HG03558 (cell line): Measurements from ENCODE around the gene DNAH17.

Experiments
- ATAC-seq: cut with Tn5 transposase; IDR thresholded peaks from one replicate; pipeline ENCODE4 v1.9.1; 2021; ENCODE audit warnings: moderate number of reproducible peaks; ENCODE audit not compliant: unreplicated experiment; ENCODE audit errors: extremely low read depth

Gene DNAH17

DNA sequence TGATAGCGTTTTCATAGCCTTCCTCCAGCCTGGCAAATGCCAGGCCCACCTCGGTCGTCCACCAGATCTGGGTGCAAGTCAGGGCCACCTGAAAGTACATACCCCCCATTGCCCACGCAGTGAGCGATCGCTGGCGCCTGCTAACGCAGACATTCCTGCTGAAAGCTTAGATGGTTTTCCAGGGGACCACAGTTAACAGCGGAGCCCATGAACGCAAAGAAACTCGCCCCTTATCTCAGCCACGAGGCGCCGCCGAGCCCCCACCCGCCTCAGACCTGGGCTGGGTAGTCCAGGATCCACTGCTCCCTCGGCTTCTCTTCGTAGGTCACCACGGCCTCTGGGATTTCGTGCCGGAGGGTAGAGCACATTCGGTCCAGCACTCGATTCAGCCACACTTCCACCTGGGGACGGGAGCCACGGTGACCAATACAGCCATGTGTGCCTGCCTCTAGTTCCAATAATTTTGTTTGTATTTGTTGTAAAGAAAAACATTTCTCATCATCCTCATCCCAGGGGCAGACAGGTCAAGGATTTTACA is 74.5 kb downstream of the DNAH17 start:
- no peak for ATAC-seq

DNA sequence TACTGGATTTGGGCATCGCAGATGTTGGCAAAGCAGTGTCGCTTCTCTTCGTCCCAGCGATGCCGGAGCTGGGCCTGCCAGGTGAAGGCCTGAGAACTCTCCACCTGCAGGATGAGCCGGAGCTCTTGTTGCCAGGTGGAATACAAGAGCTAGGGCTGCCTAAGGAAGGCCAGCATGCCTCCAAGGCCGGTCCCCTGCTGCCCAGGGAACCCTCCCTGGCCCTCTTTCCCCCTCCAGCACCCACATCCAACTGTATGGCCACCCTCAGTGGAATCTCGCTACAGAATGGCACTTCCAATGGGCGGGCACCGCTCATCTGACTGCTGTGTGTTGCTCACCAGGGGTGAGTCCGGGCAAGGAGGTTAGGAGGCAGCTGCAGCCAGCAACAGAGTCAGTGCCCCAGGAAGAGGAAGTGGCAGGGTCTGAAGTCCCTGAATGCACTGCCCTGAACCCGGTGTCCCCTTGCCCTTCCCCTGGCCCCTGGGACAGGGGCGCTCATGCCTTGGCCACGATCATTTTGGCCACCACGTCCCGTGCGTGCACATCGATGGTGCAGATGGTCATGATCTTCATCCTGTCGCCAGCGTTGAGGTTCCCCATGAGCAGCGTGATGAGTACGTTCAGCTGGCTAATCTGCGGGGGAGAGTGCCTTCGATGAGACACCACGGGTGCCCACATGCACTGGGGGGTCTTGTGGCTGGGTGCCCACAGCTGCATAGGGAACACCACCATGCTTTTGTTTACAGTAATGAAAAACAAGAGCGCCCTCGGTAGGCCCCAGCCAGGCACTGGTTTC is 75.8 kb downstream of the DNAH17 start:
- no peak for ATAC-seq

DNA sequence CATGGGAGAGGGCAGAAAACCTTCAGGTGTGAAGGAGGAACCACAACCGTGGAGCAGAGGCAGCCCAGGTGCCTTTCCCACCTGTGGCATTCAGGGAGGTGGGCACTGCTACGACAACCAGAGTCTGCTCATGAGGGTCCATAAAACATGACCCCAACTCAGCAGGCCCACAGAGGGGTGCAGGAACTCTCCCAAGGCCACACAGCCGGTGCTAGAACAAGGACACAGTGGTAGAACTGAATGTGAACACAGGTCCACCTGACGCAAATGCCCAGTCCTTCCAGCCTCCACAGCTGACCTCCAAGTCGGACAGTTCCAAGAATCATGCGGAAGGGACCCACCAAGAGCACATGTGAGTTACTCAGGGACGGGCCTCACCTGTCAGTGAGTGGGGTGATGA is 76.4 kb downstream of the DNAH17 start:
- ATAC-seq: no peak

GRCh38 chr17:78499715-78500540 is 77.3 kb downstream of the DNAH17 start:
- no peak for ATAC-seq

- no peak for ATAC-seq
Observed at GRCh38 chr17:78498848-78499247, 78.3 kb downstream of the DNAH17 start.

DNA sequence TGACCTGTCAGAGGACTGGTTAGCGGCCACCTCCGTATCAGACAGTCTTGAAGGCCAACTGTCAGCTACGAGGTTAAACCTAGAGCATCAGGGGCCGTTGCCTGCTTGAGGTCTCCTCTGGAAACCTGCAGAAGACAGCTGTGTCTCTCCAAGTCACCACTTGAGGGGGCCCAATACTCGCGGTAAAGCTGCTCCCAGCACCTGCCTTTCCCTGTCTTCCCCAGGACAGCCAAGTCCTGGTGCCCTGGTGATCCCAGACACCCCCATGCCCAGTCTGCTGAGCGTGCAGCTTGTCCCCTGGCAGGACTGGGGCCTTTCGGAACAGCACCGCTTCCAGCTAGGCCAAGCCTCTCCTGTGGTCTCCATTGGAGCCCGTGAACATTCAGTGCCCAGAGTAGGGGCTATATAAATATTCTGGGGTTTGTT is 80.1 kb downstream of the DNAH17 start:
- ATAC-seq: no peak

- ATAC-seq: no peak
Observed at GRCh38 chr17:78496311-78496710, 80.9 kb downstream of the DNAH17 start.

- no peak for ATAC-seq
Observed at GRCh38 chr17:78495634-78496033, 81.6 kb downstream of the DNAH17 start.

GRCh38 chr17:78494696-78495330 is 82.4 kb downstream of the DNAH17 start:
- ATAC-seq: no peak

- ATAC-seq: no peak
Observed at GRCh38 chr17:78493853-78494695, 83.1 kb downstream of the DNAH17 start.

DNA sequence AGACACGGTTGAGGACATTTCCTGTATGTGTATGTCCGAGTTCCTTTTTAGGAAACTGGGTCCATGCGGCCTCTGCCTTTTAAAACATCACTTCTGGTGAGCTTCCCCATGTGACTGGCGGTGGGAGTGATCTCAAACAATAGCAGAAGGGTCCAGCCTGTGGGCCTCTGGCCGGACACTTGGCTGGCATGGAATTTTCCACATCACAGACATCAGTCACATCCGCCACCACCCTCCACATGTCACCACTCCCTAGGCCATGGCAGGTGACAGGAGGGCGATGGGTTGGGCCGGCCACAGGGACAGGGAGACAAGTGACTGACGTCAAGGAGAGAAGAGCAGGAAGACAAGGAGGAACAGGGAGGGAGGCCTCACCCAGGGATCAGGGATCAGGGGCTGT is 83.7 kb downstream of the DNAH17 start:
- no peak for ATAC-seq

GRCh38 chr17:78492116-78492799 is 84.9 kb downstream of the DNAH17 start:
- no peak for ATAC-seq

DNA sequence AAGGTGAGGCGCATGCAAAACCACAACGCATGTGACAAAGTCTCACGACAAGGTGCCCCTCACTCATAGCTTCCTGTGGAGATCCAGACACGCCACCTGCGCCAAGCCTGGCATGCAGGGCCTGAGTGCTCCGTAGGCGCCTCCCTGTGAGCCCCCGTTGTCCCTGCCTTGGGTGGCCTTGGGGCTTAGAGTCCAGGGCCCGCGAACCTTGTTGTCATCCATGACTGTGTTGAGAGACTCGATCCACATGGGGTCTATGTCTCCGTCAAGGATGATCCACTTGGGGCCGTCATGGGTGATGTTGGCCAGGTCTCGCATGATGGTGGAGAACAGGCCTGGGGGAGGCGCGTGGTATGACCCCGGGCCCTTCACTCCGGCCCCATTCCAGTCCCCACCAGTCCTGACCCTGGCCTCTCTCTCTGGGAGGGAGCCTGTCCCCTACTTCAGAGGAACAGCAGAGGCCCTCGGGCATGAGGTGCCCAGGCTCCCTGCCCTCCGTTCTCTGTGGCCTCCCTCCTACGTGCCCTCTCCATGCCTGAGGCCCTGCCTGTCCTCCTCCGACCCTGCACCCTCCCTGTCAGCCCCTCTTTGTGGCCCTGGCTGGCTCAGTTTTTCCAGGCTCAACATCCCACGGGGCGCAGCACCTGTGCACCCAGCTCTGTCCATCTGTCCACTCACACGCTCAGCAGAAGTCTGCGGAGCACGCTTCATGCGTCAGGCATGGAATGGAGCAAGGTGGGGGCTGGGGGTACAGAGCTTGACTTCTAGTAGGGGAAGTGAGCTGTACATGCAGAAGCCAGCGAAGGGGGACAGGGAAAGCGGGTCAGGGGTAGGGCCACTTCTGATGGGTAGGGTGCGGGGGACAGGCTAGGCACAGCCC is 85.7 kb downstream of the DNAH17 start:
- no peak for ATAC-seq

GRCh38 chr17:78490673-78491072 is 86.5 kb downstream of the DNAH17 start:
- ATAC-seq: no peak

- ATAC-seq: no peak
Observed at GRCh38 chr17:78490156-78490555, 87.0 kb downstream of the DNAH17 start.

- no peak for ATAC-seq
Observed at GRCh38 chr17:78488867-78489634, 88.1 kb downstream of the DNAH17 start.

DNA sequence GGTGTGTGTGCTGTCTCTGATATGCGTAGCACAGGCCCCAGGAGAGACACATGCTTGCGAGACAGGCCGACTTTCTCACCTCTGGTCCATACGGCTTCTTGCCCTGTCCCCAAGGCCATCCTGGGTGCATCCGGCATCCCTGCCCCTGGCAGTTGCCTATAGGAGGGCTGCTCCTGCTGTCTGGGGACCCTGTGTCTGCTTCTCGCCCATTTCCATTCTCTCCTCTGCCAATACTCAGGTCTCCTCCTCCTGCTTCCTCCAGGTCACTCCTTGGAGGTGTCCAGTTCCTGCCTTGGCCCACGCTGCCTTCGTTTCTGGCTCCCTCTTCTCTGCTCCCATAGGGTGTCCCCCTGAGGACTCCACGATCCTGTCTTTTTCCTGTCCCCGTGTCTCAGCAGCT is 89.0 kb downstream of the DNAH17 start:
- no peak for ATAC-seq
